Stomach (tissue), 4 donors: ENCODE data around the gene MBOAT2.

Experiments
- CTCF ChIP-seq, 7 experiments: fragments of 450-650 bp in 4 of 7; fragments of 200-600 bp in 3 of 7; sonication (generic) in 3 of 7; IDR thresholded peaks; one replicate each; pipeline ENCODE4 v1.5.1; 2016 to 2019; ENCODE audit warnings: antibody characterized with exemption in 7 of 7, control low read depth in 2 of 7, mild to moderate bottlenecking in 1 of 7
- EP300 ChIP-seq: sonication (generic); formaldehyde crosslinking; IDR thresholded peaks from one replicate; pipeline ENCODE4 v1.6.1; 2017; ENCODE audit warnings: antibody characterized with exemption
- POLR2A ChIP-seq, 4 donors: fragments of 450-650 bp; IDR thresholded peaks; one replicate each; pipeline ENCODE4 v1.6.1; 2016; ENCODE audit warnings: antibody characterized with exemption in 4 of 4, control low read depth in 2 of 4, mild to moderate bottlenecking in 1 of 4, moderate library complexity in 1 of 4
- POLR2AphosphoS5 ChIP-seq, 3 donors: sonication (generic); formaldehyde crosslinking; IDR thresholded peaks; one replicate each; pipeline ENCODE4 v1.6.1; 2016; ENCODE audit warnings: antibody characterized with exemption in 3 of 3

- TF ChIP-seq CTCF (IDR thresholded peaks at IDR 0.05) (no peak), POLR2A (IDR thresholded peaks at IDR 0.05) (no peak), POLR2AphosphoS5 (IDR thresholded peaks at IDR 0.05) (no peak), EP300 (no peak)
These were observed 154.2 kb downstream of the MBOAT2 start for GRCh38 chr2:8849327-8849726.
